Measurements from ENCODE around the gene MYH9. TPM values are rescaled to one million over a fixed set of nuclear protein-coding genes. Genes with fewer than 3 reads are reported as not detected.
A peak's percentile ranks its signal among the peaks of the same experiment; 100 is the strongest.
"Not testable (repeated sequence)": the region's sequence is repeated elsewhere in the genome, so short reads cannot be mapped to it uniquely, and the experiment has no call there.

The MYH9 gene
- total RNA-seq, 1 donor from 2014 or later: 138 TPM

- no peak for ATAC-seq (ENCODE audit: poor library complexity)
- intact Hi-C loops (cut with DNase I): no loop called here
- DNase-seq: no peak
These were observed 29.5 kb upstream of the MYH9 start for GRCh38 chr22:36417281-36417686.

- DNase-seq (no peak), ATAC-seq (ENCODE audit: poor library complexity) (no peak)
- intact Hi-C loops (cut with DNase I): no loop called here
These were observed 27.8 kb upstream of the MYH9 start for GRCh38 chr22:36415415-36416168.

GRCh38 chr22:36413022-36413775, 25.4 kb upstream of the MYH9 start:
- ATAC-seq (ENCODE audit: poor library complexity) (no peak), DNase-seq (no peak)
- intact Hi-C loops (cut with DNase I): no loop called here

- DNase-seq (no peak), ATAC-seq (ENCODE audit: poor library complexity) (no peak)
- intact Hi-C loops (cut with DNase I): no loop called here
These were observed 24.0 kb upstream of the MYH9 start for GRCh38 chr22:36411589-36412258.

GRCh38 chr22:36409911-36410756, 22.4 kb upstream of the MYH9 start:
- DNase-seq (peak; percentile 82), ATAC-seq (ENCODE audit: poor library complexity) (peak; percentile 91)
- intact Hi-C loops (cut with DNase I): no loop called here

GRCh38 chr22:36409554-36409910, 21.8 kb upstream of the MYH9 start:
- ATAC-seq (ENCODE audit: poor library complexity); DNase-seq; intact Hi-C loops (cut with DNase I): not testable (repeated sequence)

GRCh38 chr22:36409056-36409455, 21.3 kb upstream of the MYH9 start:
- no peak for DNase-seq
- intact Hi-C loops (cut with DNase I): no loop called here
- ATAC-seq (ENCODE audit: poor library complexity): peak; percentile 8

GRCh38 chr22:36406721-36407120, 19.0 kb upstream of the MYH9 start:
- ATAC-seq (ENCODE audit: poor library complexity) (no peak), DNase-seq (no peak)
- intact Hi-C loops (cut with DNase I): no loop called here

GRCh38 chr22:36405671-36406538, 18.1 kb upstream of the MYH9 start:
- DNase-seq: no peak
- intact Hi-C loops (cut with DNase I): no loop called here
- ATAC-seq (ENCODE audit: poor library complexity): no peak

- intact Hi-C loops (cut with DNase I): no loop called here
- DNase-seq: no peak
- ATAC-seq (ENCODE audit: poor library complexity): no peak
These were observed 17.5 kb upstream of the MYH9 start for GRCh38 chr22:36405221-36405661.

- no peak for DNase-seq
- intact Hi-C loops (cut with DNase I): no loop called here
- no peak for ATAC-seq (ENCODE audit: poor library complexity)
These were observed 16.7 kb upstream of the MYH9 start for GRCh38 chr22:36404446-36404845.

GRCh38 chr22:36399472-36399778, 11.7 kb upstream of the MYH9 start:
- intact Hi-C loops (cut with DNase I): no loop called here
- no peak for DNase-seq
- peak; percentile 45 for ATAC-seq (ENCODE audit: poor library complexity)

GRCh38 chr22:36398601-36399471, 11.1 kb upstream of the MYH9 start:
- no peak for DNase-seq
- ATAC-seq (ENCODE audit: poor library complexity): no peak
- intact Hi-C loops (cut with DNase I): no loop called here

- intact Hi-C loops (cut with DNase I): no loop called here
These were observed 9.6 kb upstream of the MYH9 start for GRCh38 chr22:36397131-36398093.

GRCh38 chr22:36395915-36396314, 8.1 kb upstream of the MYH9 start:
- DNase-seq (no peak), ATAC-seq (ENCODE audit: poor library complexity) (peak; percentile 26)
- intact Hi-C loops (cut with DNase I): no loop called here

More at GRCh38 chr22:36397131-36398093, 9.6 kb upstream of the MYH9 start:
- ATAC-seq (ENCODE audit: poor library complexity): no peak
- DNase-seq: no peak
